Measurements from ENCODE around the gene DNTTIP2. TPM values are rescaled to one million over a fixed set of nuclear protein-coding genes. Genes with fewer than 3 reads are reported as not detected.

The DNTTIP2 gene
- total RNA-seq, 4 donors from 2014 or later = 3.0 to 37.6 (median 24.2) TPM

- in situ Hi-C loops (cut with MboI; ENCODE audit: low pct_ligation_motif_present in 1 of 4, low pct_unique_long_range_greater_than_20kb in 1 of 4, low sequenced_read_pairs in 3 of 4) = loop anchor here (5.0 to 25.0 kb wide), 6 partner anchors 180 to 505 kb away; partner anchors contain the start of gene FNBP1L (in 1 of the 4)
Measured at GRCh38 chr1:93816970-93817678, 61.9 kb downstream of the DNTTIP2 start.

More at GRCh38 chr1:93816970-93817678, 61.9 kb downstream of the DNTTIP2 start:
- TF ChIP-seq CTCF (IDR thresholded peaks at IDR 0.05) (no peak), POLR2AphosphoS5 (IDR thresholded peaks at IDR 0.05) (peak in 1 of 3 donors; percentile 9), EP300 (IDR thresholded peaks at IDR 0.05; ENCODE audit: low read depth) (no peak), POLR2A (IDR thresholded peaks at IDR 0.05) (no peak)
- Histone ChIP-seq H3K27me3 (no peaks in the 10 kb centered on the region), H3K9me3 (no peaks in the 10 kb centered on the region), H3K4me1 (peaks cover 0 to 16% (median 4%) of the 10 kb centered on the region in 4 donors), H3K4me3 (no peak overlapping the region), H3K27ac (peak overlapping the region in 3 of 4 donors; percentile 23 to 41 (median 30)), H3K36me3 (no peaks in the 10 kb centered on the region)
- intact Hi-C loops (cut with DNase I; ENCODE audit: low total_unique reads) = no loop called here
- no peak for DNase-seq
- WGBS, 2 donors (ENCODE audit: low coverage in 1 of 2) = 50 to 57% methylated on average over 2 to 3 of the region's 3 CpGs

Small RNAs within 50 kb of the gene (small RNA-seq; reads per million reads assigned to genes)
- gene AL117351.2 = 0 reads per million in 4 donors
- 0.12 to 1.9 (median 0.97) reads per million in 4 donors for gene MIR760

Other genes with a start within 250 kb of the DNTTIP2 start
- gene BCAR3, start 197.4 kb downstream of the DNTTIP2 start, total RNA-seq = 10 to 100 TPM; 12.3 to 71.7 (median 40.5) TPM
- gene GCLM, start 30.2 kb upstream of the DNTTIP2 start, total RNA-seq = 10 to 100 TPM in 2 of 4 donors, 1 to 10 TPM in 2; 6.0 to 12.5 (median 10.0) TPM
- gene ABCA4, start 241.9 kb upstream of the DNTTIP2 start, total RNA-seq = under 1 TPM in 2 of 4 donors, not detected in 2; 0.16 to 0.55 TPM